ENCODE results near the gene BCLAF1. TPM values are rescaled to one million over a fixed set of nuclear protein-coding genes. Genes with fewer than 3 reads are reported as not detected.
A peak's percentile ranks its signal among the peaks of the same experiment; 100 is the strongest.

BCLAF1 gene
- total and polyA plus RNA-seq, 9 of the 15 experiments (the other 6 are each of a cell fraction or from before 2014, with no cell fraction given) = 65.4 to 286 (median 165) TPM

GRCh38 chr6:136236466-136237293 is 53.0 kb downstream of the BCLAF1 start (continued):
- no peak for TF ChIP-seq HBP1 (CRISPR knock-in tag; IDR thresholded peaks at IDR 0.05)
- TF ChIP-seq ATF4 (CRISPR knock-in tag; IDR thresholded peaks at IDR 0.05) = peak; percentile 75
- TF ChIP-seq HDAC1 (IDR thresholded peaks at IDR 0.05) = peak in 1 of 2 experiments; percentile 74; a peak in 1 of 4 replicates
- no peak for TF ChIP-seq ZSCAN32 (CRISPR knock-in tag; IDR thresholded peaks at IDR 0.05)
- TF ChIP-seq CREB1 (IDR thresholded peaks at IDR 0.05) = no peak
- TF ChIP-seq CREB1 (CRISPR knock-in tag; IDR thresholded peaks at IDR 0.05) = no peak
- TF ChIP-seq MYC (IDR thresholded peaks at IDR 0.05; ENCODE audit: low read depth, low read length) = peak; percentile 95
- no peak for TF ChIP-seq MYC (CRISPR knock-in tag; IDR thresholded peaks at IDR 0.05; ENCODE audit: borderline replicate concordance, low read depth)
- no peak for TF ChIP-seq SMC3 (conservative IDR thresholded peaks at IDR 0.05; ENCODE audit: insufficient read depth, low read depth, low read length)
- peak; percentile 0; the same call in 1 of the 2 replicates for TF ChIP-seq PTRF (tag; IDR thresholded peaks at IDR 0.05)
- TF ChIP-seq MXI1 (IDR thresholded peaks at IDR 0.05; ENCODE audit: low read depth, low read length) = no peak
- TF ChIP-seq CBX2 (IDR thresholded peaks at IDR 0.05; ENCODE audit: insufficient read depth, low read length, poor library complexity, severe bottlenecking) = no peak
- TF ChIP-seq E2F3 (CRISPR knock-in tag; IDR thresholded peaks at IDR 0.05) = no peak
- peak; percentile 89 for TF ChIP-seq ELF1 (tag; IDR thresholded peaks at IDR 0.05)
- peak; percentile 92 for TF ChIP-seq SMAD4 (CRISPR knock-in tag; conservative IDR thresholded peaks at IDR 0.05)
- TF ChIP-seq FOSL1 (tag; conservative IDR thresholded peaks at IDR 0.05) = peak; percentile 55; the same call in 1 of the 2 replicates
- TF ChIP-seq HMGN3 (IDR thresholded peaks at IDR 0.05; ENCODE audit: borderline replicate concordance, extremely low read depth, insufficient read length, low read depth, low read length) = peak; percentile 91
- TF ChIP-seq SPI1 (IDR thresholded peaks at IDR 0.05; ENCODE audit: borderline replicate concordance, low read depth, low read length) = no peak
- TF ChIP-seq ETV1 (tag; conservative IDR thresholded peaks at IDR 0.05; ENCODE audit: low read depth) = peak; percentile 96
- TF ChIP-seq, protein P1, sequence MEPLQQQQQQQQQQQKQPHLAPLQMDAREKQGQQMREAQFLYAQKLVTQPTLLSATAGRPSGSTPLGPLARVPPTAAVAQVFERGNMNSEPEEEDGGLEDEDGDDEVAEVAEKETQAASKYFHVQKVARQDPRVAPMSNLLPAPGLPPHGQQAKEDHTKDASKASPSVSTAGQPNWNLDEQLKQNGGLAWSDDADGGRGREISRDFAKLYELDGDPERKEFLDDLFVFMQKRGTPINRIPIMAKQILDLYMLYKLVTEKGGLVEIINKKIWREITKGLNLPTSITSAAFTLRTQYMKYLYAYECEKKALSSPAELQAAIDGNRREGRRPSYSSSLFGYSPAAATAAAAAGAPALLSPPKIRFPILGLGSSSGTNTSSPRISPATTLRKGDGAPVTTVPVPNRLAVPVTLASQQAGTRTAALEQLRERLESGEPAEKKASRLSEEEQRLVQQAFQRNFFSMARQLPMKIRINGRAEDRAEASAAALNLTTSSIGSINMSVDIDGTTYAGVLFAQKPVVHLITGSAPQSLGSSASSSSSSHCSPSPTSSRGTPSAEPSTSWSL (CRISPR knock-in tag; IDR thresholded peaks at IDR 0.05; ENCODE audit: borderline replicate concordance) = no peak
- no peak for TF ChIP-seq ZC3H11A (IDR thresholded peaks at IDR 0.05; ENCODE audit: low read depth, low read length)
- TF ChIP-seq SMARCC2 (IDR thresholded peaks at IDR 0.05; ENCODE audit: low read depth) = peak; percentile 72; the same call in 1 of the 2 replicates
- TF ChIP-seq NEUROD1 (IDR thresholded peaks at IDR 0.05; ENCODE audit: borderline replicate concordance, low read depth, low read length, partially characterized antibody) = peak; percentile 79
- TF ChIP-seq FOXJ2 (tag; IDR thresholded peaks at IDR 0.05) = no peak; the same call in 1 of the 2 replicates
- TF ChIP-seq HDAC3 (IDR thresholded peaks at IDR 0.05; ENCODE audit: borderline replicate concordance, partially characterized antibody) = peak; percentile 64
